ENCODE results near the gene MXRA8. TPM values are rescaled to one million over a fixed set of nuclear protein-coding genes. Genes with fewer than 3 reads are reported as not detected.

The MXRA8 gene
- total and polyA plus RNA-seq, 8 donors: 78.3 to 151 (median 136) TPM

DNA sequence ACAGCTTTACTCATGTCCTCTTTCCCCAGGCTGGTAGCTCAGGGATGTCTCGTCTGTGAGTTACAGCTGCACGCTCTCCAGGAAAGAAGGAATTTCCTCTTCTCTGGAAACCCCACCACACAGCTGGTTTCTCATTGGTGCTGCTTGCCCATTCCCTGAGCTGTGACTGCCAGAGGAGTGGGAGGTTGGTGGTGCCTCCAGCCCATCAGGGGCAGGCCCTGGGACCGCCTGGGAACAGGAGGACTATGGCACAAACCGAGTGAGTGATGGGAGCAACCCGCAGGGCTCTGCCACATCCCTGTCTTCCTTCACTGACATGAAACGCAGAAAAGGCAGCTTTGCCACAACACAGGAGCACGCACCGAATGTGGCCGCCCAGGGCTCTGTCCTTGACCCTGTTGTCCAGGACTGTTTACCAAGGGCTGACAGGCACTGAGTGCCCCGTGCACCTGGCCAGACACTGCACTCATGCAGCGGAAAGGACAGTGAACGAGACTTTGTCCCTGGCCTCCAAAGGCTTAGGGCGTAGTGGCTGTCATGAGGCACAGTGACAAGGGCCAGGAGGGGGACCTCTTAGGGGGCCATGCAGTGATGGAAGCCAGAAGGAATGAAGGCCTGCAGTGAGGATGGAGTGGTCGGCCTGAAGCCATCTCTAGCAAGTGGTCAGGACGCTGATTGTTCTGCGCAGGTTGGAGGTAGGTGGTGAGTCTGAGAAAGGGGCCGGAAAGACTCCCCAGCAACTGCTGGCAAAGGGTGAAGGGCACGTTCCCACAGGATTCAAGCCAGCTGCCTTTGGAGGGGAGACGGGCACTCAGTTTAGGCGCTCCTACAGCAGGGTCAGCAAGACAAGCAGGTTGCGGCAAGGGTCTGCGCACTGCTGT is 42.5 kb upstream of the MXRA8 start:
- no peak for ATAC-seq
- H3K4me3 ChIP-seq: peak overlapping the region in 1 of 2 donors; percentile 91
- peaks cover 16 to 58% of the 10 kb centered on the region in 2 donors for H3K4me1 ChIP-seq
- peak in 1 of 4 donors; percentile 50 for DNase-seq
- intact Hi-C loops (cut with DNase I): no loop called here
- H3K9me3 ChIP-seq: no peaks in the 10 kb centered on the region
- H3K27me3 ChIP-seq: no peaks in the 10 kb centered on the region
- peak overlapping the region in 1 of 2 donors; percentile 91 for H3K27ac ChIP-seq
- TF ChIP-seq, protein P1, sequence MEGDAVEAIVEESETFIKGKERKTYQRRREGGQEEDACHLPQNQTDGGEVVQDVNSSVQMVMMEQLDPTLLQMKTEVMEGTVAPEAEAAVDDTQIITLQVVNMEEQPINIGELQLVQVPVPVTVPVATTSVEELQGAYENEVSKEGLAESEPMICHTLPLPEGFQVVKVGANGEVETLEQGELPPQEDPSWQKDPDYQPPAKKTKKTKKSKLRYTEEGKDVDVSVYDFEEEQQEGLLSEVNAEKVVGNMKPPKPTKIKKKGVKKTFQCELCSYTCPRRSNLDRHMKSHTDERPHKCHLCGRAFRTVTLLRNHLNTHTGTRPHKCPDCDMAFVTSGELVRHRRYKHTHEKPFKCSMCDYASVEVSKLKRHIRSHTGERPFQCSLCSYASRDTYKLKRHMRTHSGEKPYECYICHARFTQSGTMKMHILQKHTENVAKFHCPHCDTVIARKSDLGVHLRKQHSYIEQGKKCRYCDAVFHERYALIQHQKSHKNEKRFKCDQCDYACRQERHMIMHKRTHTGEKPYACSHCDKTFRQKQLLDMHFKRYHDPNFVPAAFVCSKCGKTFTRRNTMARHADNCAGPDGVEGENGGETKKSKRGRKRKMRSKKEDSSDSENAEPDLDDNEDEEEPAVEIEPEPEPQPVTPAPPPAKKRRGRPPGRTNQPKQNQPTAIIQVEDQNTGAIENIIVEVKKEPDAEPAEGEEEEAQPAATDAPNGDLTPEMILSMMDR (IDR thresholded peaks at IDR 0.05): no peak
- H3K36me3 ChIP-seq: peaks cover 0 to 77% of the 10 kb centered on the region in 2 donors

DNA sequence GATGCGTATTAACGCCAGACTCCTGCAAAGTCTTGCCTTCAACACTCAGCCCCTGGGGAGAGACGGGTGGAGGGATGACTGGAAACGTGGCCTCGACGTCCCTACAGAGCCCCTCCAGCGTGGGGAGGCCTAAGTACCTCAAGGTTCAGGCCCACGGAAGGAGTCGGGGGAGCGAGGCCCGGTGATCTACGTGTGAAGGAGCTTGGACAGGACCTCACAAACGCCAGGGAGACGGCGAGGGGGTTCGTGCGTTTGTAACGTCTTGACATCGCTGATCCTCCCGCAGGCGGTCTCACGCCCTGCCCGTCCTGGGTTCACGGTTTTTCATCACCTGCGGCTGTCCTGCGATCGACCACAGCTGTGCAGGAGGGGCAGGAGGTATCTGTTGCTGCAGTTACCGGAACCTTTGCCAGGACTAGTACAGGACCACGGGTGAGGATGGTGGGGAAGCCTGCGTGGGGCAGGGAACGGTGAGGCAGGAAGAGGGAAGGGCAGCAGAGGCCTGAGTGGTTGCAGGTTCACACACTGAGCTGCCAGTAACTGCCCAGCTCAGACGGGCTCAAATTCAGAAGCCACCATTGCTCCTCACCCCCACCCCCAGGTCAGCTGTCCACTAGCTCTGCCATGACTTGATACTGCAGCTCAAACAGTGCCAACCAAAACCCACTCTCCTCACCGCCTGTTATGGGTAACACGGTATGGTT is 41.7 kb upstream of the MXRA8 start:
- H3K4me1 ChIP-seq: peaks cover 16 to 56% of the 10 kb centered on the region in 2 donors
- peak; percentile 1 for ATAC-seq
- H3K27ac ChIP-seq: peak overlapping the region; percentile 73 to 91
- no peaks in the 10 kb centered on the region for H3K9me3 ChIP-seq
- TF ChIP-seq, protein P1 (IDR thresholded peaks at IDR 0.05): no peak
- intact Hi-C loops (cut with DNase I): no loop called here
- DNase-seq: peak in 1 of 4 donors; percentile 82
- H3K27me3 ChIP-seq: no peaks in the 10 kb centered on the region
- H3K4me3 ChIP-seq: peak overlapping the region; percentile 91 to 96
- peaks cover 0 to 77% of the 10 kb centered on the region in 2 donors for H3K36me3 ChIP-seq

DNA sequence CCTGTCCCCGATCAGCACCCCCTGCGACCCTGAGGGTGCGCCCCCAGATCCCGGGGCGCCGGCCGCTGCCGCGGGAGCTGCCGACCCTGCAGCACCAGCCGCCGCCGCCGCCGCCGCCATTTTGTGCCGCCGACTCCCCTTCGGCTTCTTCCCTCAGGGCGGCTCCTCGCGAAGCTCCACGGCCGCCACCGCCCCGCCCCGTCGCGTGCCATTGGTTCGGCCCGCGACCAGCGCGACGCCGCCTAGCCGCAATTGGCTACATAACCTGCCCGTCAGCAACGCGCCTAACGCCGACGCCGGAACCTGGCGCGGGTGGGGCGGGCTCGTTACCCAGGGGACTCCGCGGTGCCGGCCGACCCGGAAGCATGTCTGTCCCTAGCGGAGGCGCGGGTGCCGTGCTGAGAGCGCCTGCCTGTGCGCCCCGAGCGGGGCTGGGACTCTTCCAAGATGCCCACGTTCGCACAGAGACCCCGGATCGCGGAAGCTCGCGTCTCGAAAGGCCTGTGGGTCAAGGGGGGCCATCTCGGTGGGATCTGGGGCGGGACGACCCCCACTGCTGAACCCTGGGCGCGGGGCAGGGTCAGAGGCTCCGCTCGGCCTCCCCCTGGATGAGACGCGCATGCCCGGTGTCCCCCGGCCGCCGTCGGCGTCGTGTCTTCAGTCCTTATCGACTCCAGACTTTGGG is 41.0 kb upstream of the MXRA8 start, which contains the start of gene CCNL2:
Gene CCNL2, minus strand, starts transcription at position 149 of the 685 bp plus-strand sequence. Its CDS starts 29 bp downstream, at position 120.
- TF ChIP-seq, protein P1 (IDR thresholded peaks at IDR 0.05): peak; percentile 53 to 78
- peak; percentile 99 for DNase-seq
- H3K27me3 ChIP-seq: no peaks in the 10 kb centered on the region
- peaks cover under 1 to 77% of the 10 kb centered on the region in 2 donors for H3K36me3 ChIP-seq
- peaks cover 16 to 49% of the 10 kb centered on the region in 2 donors for H3K4me1 ChIP-seq
- ATAC-seq: peak; percentile 99
- no peaks in the 10 kb centered on the region for H3K9me3 ChIP-seq
- intact Hi-C loops (cut with DNase I): no loop called here
- H3K4me3 ChIP-seq: peak within 1 kb of the TSS; percentile 91 to 96
- peak within 1 kb of the TSS; percentile 73 to 91 for H3K27ac ChIP-seq

DNA sequence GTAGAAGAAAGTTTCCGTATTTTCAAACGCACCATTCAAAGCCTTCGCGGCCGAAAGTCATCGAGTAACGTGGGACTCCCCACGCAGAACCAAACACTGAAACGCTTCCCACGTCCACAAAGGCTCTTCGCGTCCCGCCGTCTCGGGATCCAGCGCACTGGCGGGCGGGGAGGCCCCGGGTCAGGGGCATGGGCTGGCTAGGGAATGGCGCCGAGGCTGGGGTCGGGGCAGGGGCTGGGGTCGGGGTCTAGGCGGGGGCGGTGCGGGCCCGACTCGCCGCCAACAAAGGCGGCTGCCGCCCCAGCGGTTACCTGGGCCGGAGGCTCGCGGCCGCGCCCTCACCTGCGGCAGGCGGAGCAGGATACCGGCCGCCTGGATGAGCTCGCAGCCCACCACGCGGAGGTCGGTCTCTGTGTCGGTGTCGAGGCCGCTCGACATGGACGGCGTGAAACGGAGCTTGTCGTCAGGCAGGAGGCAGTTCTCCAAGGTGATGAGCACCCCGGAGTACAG is 40.4 kb upstream of the MXRA8 start:
- ATAC-seq (no peak), DNase-seq (peak in 1 of 4 donors; percentile 83)
- TF ChIP-seq, protein P1 (IDR thresholded peaks at IDR 0.05): no peak
- intact Hi-C loops (cut with DNase I): no loop called here
- H3K27me3 ChIP-seq: no peaks in the 10 kb centered on the region
- H3K9me3 ChIP-seq: no peaks in the 10 kb centered on the region
- peak overlapping the region; percentile 91 to 96 for H3K4me3 ChIP-seq
- peak overlapping the region; percentile 70 to 91 for H3K27ac ChIP-seq
- peaks cover 16 to 47% of the 10 kb centered on the region in 2 donors for H3K4me1 ChIP-seq
- H3K36me3 ChIP-seq: peaks cover 3 to 77% of the 10 kb centered on the region in 2 donors
